HepG2 (cell line): ENCODE results near the gene CAPN10. TPM values are rescaled to one million over a fixed set of nuclear protein-coding genes. Genes with fewer than 3 reads are reported as not detected.

Experiments
- ARID2 ChIP-seq: sonication (generic); formaldehyde crosslinking; IDR thresholded peaks from 2 replicates; pipeline ENCODE4 v1.8.1; 2022; ENCODE audit warnings: mild to moderate bottlenecking, missing genetic modification reagents, borderline replicate concordance
- ATAD3A ChIP-seq: sonication (generic); formaldehyde crosslinking; IDR thresholded peaks from 2 replicates; pipeline ENCODE4 v1.4.0; 2020; ENCODE audit warnings: missing genetic modification reagents
- DMAP1 ChIP-seq: IDR thresholded peaks from 2 replicates; pipeline ENCODE4 v1.6.1; 2016
- KLF16 ChIP-seq, 2 experiments: sonication (generic) in 1 of 2; formaldehyde crosslinking in 1 of 2; IDR thresholded peaks; 2 replicates each; pipeline versions ENCODE4 v1.6.1 to v1.8.0; 2016 to 2023; ENCODE audit warnings: missing genetic modification reagents in 2 of 2, missing compliant biosample characterization in 1 of 2
- KLF9 ChIP-seq: IDR thresholded peaks from 2 replicates; pipeline ENCODE4 v1.6.1; 2016; ENCODE audit warnings: low read depth
- NPAS2 ChIP-seq: sonication (generic); formaldehyde crosslinking; IDR thresholded peaks from 2 replicates; pipeline ENCODE4 v1.8.0; 2022; ENCODE audit warnings: mild to moderate bottlenecking, missing genetic modification reagents, borderline replicate concordance
- TAF1 ChIP-seq: sonication (generic); formaldehyde crosslinking; IDR thresholded peaks from 2 replicates; pipeline ENCODE4 v1.4.0; 2020; ENCODE audit warnings: missing genetic modification reagents
- ZFY ChIP-seq: sonication (generic); formaldehyde crosslinking; IDR thresholded peaks from 2 replicates; pipeline ENCODE4 v1.4.0; 2020; ENCODE audit warnings: missing genetic modification reagents
- ZNF7 ChIP-seq: IDR thresholded peaks from 2 replicates; pipeline ENCODE4 v1.6.1; 2016; ENCODE audit warnings: missing biosample characterization, missing genetic modification reagents
- ZNF776 ChIP-seq: sonication (generic); formaldehyde crosslinking; IDR thresholded peaks from 2 replicates; pipeline ENCODE4 v1.4.0; 2020; ENCODE audit warnings: mild to moderate bottlenecking, missing genetic modification reagents
- polyA plus RNA-seq, 8 experiments: library from polyadenylated mRNA; depleted of rRNA in 3 of 8; stranded (reverse) in 7 of 8; unstranded in 1 of 8; fragments of >200 nt; fragmentation: Illumina TruSeq in 4 of 8; extraction: Trizol in 4 of 8; gene quantifications; 2 replicates each; pipeline versions ENCODE4 v1.2.1 to v1.2.3, GENCODE V29; 2011 to 2016; ENCODE audit warnings: low read depth in 4 of 8, missing spikeins in 1 of 8, mixed read lengths in 1 of 8; ENCODE audit not compliant: insufficient read depth in 1 of 8
- total RNA-seq, 5 experiments: library from RNA; depleted of rRNA; stranded (reverse); fragments of >200 nt; fragmentation: Illumina TruSeq; extraction: Trizol; gene quantifications; 2 replicates each; pipeline ENCODE4 v1.2.3, GENCODE V29; 2016; ENCODE audit warnings: low read depth in 1 of 5
- TF ChIP-seq, protein P1 (sequence below): sonication (generic); formaldehyde crosslinking; IDR thresholded peaks from 2 replicates; pipeline ENCODE4 v1.4.0; 2020; ENCODE audit warnings: mild to moderate bottlenecking, missing genetic modification reagents
- TF ChIP-seq, protein P2 (sequence below), 2 experiments: sonication (generic) in 1 of 2; formaldehyde crosslinking in 1 of 2; IDR thresholded peaks; 2 replicates each; pipeline versions ENCODE4 v1.6.1 to v1.9.0; 2014 to 2022; ENCODE audit warnings: antibody characterized with exemption in 1 of 2, borderline replicate concordance in 1 of 2, inconsistent platforms in 1 of 2, low read depth in 1 of 2, missing genetic modification reagents in 1 of 2
- TF ChIP-seq, protein P3 (sequence below): sonication (generic); formaldehyde crosslinking; IDR thresholded peaks from 2 replicates; pipeline ENCODE4 v1.5.0; 2020; ENCODE audit warnings: missing genetic modification reagents
- TF ChIP-seq, protein P4 (sequence below): sonication (generic); formaldehyde crosslinking; conservative IDR thresholded peaks from 2 replicates; pipeline ENCODE4 v1.4.0; 2020; ENCODE audit warnings: mild to moderate bottlenecking, missing genetic modification reagents, moderate library complexity

Gene CAPN10
- total and polyA plus RNA-seq, 2 of the 13 experiments (the other 11 are each of a cell fraction or from before 2014, with no cell fraction given): 27.6 to 32.4 TPM

DNA sequence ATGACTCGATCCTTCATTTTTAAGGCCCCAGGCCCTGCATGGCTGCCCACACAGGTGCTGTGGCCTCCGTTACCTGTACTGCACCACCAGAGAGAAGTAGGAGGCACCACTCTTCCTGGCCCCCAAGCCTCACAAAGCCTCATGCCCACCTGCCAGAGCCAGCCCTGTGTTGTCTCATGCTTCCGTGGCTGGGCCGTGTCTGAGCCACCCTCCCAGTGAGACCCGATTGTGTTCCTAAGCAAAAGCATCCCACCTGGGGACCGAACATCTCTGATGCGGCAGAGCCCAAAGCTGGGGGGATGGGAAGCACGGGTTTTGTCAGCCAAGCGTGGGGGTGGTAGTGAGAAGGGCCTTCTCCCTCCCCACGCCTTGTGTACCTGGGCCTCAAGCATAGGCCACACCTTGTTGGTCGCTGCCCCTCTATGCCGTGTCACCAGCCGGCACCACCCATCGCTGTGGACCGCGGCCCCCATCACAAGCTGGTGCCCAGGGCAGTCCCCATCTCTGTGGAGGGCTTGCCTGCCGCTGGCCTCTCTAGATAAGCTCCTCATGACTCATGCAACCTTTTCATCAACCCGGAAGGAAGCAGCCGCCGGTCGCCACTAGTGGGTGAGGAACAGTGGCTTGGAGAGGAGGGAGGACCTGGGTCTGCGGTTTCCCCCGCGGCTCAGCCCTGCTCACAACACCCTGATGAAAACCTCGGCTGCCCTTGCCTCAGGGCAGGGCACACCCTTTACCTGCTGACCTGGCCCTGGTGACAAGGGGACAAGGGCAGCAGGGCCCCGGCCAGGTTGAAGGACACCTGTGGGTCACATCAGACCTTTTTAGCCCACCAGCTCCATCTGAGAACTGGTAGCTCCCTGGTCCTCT is 21.0 kb upstream of the CAPN10 start (continued):
- TF ChIP-seq ARID2 (CRISPR knock-in tag) (peak; percentile 49; the same call in 1 of the 2 replicates), ATAD3A (CRISPR knock-in tag) (no peak), NPAS2 (CRISPR knock-in tag) (no peak), KLF9 (CRISPR knock-in tag) (no peak), TAF1 (peak; percentile 72; the same call in 1 of the 2 replicates), ZNF7 (CRISPR knock-in tag) (no peak), ZNF776 (CRISPR knock-in tag) (0 out of 2 replicates have a peak, but pooled peaks have one; percentile 34), DMAP1 (CRISPR knock-in tag) (peak; percentile 60; the same call in 1 of the 2 replicates), KLF16 (CRISPR knock-in tag; IDR thresholded peaks at IDR 0.05) (peak in 1 of 2 experiments; percentile 28; a peak in 1 of 4 replicates), ZFY (CRISPR knock-in tag) (peak; percentile 45; the same call in 1 of the 2 replicates)
- TF ChIP-seq, protein P1, sequence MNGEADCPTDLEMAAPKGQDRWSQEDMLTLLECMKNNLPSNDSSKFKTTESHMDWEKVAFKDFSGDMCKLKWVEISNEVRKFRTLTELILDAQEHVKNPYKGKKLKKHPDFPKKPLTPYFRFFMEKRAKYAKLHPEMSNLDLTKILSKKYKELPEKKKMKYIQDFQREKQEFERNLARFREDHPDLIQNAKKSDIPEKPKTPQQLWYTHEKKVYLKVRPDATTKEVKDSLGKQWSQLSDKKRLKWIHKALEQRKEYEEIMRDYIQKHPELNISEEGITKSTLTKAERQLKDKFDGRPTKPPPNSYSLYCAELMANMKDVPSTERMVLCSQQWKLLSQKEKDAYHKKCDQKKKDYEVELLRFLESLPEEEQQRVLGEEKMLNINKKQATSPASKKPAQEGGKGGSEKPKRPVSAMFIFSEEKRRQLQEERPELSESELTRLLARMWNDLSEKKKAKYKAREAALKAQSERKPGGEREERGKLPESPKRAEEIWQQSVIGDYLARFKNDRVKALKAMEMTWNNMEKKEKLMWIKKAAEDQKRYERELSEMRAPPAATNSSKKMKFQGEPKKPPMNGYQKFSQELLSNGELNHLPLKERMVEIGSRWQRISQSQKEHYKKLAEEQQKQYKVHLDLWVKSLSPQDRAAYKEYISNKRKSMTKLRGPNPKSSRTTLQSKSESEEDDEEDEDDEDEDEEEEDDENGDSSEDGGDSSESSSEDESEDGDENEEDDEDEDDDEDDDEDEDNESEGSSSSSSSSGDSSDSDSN (CRISPR knock-in tag): peak; percentile 76
- TF ChIP-seq, protein P2, sequence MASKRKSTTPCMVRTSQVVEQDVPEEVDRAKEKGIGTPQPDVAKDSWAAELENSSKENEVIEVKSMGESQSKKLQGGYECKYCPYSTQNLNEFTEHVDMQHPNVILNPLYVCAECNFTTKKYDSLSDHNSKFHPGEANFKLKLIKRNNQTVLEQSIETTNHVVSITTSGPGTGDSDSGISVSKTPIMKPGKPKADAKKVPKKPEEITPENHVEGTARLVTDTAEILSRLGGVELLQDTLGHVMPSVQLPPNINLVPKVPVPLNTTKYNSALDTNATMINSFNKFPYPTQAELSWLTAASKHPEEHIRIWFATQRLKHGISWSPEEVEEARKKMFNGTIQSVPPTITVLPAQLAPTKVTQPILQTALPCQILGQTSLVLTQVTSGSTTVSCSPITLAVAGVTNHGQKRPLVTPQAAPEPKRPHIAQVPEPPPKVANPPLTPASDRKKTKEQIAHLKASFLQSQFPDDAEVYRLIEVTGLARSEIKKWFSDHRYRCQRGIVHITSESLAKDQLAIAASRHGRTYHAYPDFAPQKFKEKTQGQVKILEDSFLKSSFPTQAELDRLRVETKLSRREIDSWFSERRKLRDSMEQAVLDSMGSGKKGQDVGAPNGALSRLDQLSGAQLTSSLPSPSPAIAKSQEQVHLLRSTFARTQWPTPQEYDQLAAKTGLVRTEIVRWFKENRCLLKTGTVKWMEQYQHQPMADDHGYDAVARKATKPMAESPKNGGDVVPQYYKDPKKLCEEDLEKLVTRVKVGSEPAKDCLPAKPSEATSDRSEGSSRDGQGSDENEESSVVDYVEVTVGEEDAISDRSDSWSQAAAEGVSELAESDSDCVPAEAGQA (IDR thresholded peaks at IDR 0.05; ENCODE audit: low read depth): no peak
- TF ChIP-seq, protein P2 (CRISPR knock-in tag; IDR thresholded peaks at IDR 0.05; ENCODE audit: borderline replicate concordance): no peak
- TF ChIP-seq, protein P3, sequence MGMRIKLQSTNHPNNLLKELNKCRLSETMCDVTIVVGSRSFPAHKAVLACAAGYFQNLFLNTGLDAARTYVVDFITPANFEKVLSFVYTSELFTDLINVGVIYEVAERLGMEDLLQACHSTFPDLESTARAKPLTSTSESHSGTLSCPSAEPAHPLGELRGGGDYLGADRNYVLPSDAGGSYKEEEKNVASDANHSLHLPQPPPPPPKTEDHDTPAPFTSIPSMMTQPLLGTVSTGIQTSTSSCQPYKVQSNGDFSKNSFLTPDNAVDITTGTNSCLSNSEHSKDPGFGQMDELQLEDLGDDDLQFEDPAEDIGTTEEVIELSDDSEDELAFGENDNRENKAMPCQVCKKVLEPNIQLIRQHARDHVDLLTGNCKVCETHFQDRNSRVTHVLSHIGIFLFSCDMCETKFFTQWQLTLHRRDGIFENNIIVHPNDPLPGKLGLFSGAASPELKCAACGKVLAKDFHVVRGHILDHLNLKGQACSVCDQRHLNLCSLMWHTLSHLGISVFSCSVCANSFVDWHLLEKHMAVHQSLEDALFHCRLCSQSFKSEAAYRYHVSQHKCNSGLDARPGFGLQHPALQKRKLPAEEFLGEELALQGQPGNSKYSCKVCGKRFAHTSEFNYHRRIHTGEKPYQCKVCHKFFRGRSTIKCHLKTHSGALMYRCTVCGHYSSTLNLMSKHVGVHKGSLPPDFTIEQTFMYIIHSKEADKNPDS (CRISPR knock-in tag): no peak
- TF ChIP-seq, protein P4, sequence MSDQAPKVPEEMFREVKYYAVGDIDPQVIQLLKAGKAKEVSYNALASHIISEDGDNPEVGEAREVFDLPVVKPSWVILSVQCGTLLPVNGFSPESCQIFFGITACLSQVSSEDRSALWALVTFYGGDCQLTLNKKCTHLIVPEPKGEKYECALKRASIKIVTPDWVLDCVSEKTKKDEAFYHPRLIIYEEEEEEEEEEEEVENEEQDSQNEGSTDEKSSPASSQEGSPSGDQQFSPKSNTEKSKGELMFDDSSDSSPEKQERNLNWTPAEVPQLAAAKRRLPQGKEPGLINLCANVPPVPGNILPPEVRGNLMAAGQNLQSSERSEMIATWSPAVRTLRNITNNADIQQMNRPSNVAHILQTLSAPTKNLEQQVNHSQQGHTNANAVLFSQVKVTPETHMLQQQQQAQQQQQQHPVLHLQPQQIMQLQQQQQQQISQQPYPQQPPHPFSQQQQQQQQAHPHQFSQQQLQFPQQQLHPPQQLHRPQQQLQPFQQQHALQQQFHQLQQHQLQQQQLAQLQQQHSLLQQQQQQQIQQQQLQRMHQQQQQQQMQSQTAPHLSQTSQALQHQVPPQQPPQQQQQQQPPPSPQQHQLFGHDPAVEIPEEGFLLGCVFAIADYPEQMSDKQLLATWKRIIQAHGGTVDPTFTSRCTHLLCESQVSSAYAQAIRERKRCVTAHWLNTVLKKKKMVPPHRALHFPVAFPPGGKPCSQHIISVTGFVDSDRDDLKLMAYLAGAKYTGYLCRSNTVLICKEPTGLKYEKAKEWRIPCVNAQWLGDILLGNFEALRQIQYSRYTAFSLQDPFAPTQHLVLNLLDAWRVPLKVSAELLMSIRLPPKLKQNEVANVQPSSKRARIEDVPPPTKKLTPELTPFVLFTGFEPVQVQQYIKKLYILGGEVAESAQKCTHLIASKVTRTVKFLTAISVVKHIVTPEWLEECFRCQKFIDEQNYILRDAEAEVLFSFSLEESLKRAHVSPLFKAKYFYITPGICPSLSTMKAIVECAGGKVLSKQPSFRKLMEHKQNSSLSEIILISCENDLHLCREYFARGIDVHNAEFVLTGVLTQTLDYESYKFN (CRISPR knock-in tag): peak; percentile 39; the same call in 1 of the 2 replicates
